Kidney glomerular epithelial cell (primary cell): ENCODE results near the gene PRTG.

Source experiments
- DNase-seq: peaks from one replicate; lab custom pipeline; 2025; lab: John Stamatoyannopoulos, UW

The PRTG gene

DNA sequence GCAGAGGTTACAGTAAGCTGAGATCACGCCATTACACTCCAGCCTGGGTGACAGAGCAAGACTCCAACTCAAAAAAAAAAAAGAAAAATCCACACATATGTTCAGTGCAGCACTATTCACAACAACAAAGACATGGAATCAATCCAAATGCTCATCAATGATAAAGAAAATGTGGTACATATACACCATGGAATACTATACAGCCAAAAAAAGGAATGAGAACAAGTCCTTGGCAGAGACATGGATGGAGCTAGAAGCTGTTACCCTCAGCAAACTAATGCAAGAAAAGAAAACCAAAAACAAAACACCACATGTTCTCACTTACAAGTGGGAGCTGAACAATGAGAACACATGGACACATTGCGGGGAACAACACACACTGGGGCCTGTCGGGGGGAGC lies 180.4 kb downstream of the PRTG start:
- no peak for DNase-seq
